Keratinocyte (primary cell): Measurements from ENCODE around the gene EGLN1. TPM values are rescaled to one million over a fixed set of nuclear protein-coding genes. Genes with fewer than 3 reads are reported as not detected.

ENCODE experiments used
- DNase-seq: peaks from one replicate; pipeline ENCODE4 v3.0.0-alpha.2; 2011; ENCODE audit warnings: low read depth, missing footprints, low spot score
- FAIRE-seq: peaks from 2 replicates; lab custom pipeline; 2011; peaks lifted over from hg19 to GRCh38; lab: Jason Lieb, UNC
- H2AFZ ChIP-seq: 2 replicates; pipeline ENCODE4 v1.6.0; 2012; ENCODE audit warnings: low read length, control low read depth, inconsistent platforms; ENCODE audit not compliant: control insufficient read depth
- H3K27ac ChIP-seq: 2 replicates; pipeline ENCODE4 v1.5.1; 2011; ENCODE audit warnings: low read length; ENCODE audit not compliant: control insufficient read depth, insufficient read depth
- H3K27me3 ChIP-seq: 3 replicates; pipeline ENCODE4 v1.6.0; 2011; ENCODE audit warnings: low read length; ENCODE audit not compliant: control insufficient read depth, insufficient read depth; ENCODE audit errors: extremely low read depth
- H3K36me3 ChIP-seq, 2 experiments: 2 replicates in 1 of 2; 3 replicates in 1 of 2; pipeline ENCODE4 v1.5.1; 2011; ENCODE audit warnings: low read length in 2 of 2, mild to moderate bottlenecking in 1 of 2; ENCODE audit not compliant: control insufficient read depth in 2 of 2, insufficient read depth in 2 of 2; ENCODE audit errors: extremely low read depth in 1 of 2
- H3K4me1 ChIP-seq: 3 replicates; pipeline ENCODE4 v1.5.1; 2011; ENCODE audit warnings: low read length; ENCODE audit not compliant: control insufficient read depth, insufficient read depth; ENCODE audit errors: extremely low read depth
- H3K4me2 ChIP-seq: 3 replicates; pipeline ENCODE4 v1.6.0; 2011; ENCODE audit warnings: low read depth, low read length; ENCODE audit not compliant: control insufficient read depth, insufficient read depth; ENCODE audit errors: extremely low read depth
- H3K4me3 ChIP-seq, 3 experiments: fragments of 200-600 bp in 1 of 3; sonication (generic) in 1 of 3; 2 replicates in 2 of 3; 3 replicates in 1 of 3; pipeline ENCODE4 v1.5.1; 2011 to 2016; ENCODE audit warnings: low read length in 3 of 3, mild to moderate bottlenecking in 3 of 3, control low read depth in 2 of 3, inconsistent platforms in 1 of 3, low read depth in 1 of 3, mixed read lengths in 1 of 3, mixed run types in 1 of 3, moderate library complexity in 1 of 3; ENCODE audit not compliant: control insufficient read depth in 2 of 3, insufficient read depth in 2 of 3; ENCODE audit errors: extremely low read depth in 1 of 3
- H3K79me2 ChIP-seq: 2 replicates; pipeline ENCODE4 v1.6.0; 2012; ENCODE audit warnings: low read length; ENCODE audit not compliant: control insufficient read depth, insufficient read depth
- H3K9ac ChIP-seq: 3 replicates; pipeline ENCODE4 v1.6.0; 2011; ENCODE audit warnings: low read length; ENCODE audit not compliant: control insufficient read depth, insufficient read depth; ENCODE audit errors: extremely low read depth
- H3K9me1 ChIP-seq: 3 replicates; pipeline ENCODE4 v1.6.0; 2011; ENCODE audit warnings: low read length; ENCODE audit not compliant: control insufficient read depth, insufficient read depth; ENCODE audit errors: extremely low read depth
- H3K9me3 ChIP-seq: 2 replicates; pipeline ENCODE4 v1.5.1; 2012; ENCODE audit warnings: low read depth, low read length; ENCODE audit not compliant: control insufficient read depth
- H4K20me1 ChIP-seq: 3 replicates; pipeline ENCODE4 v1.6.0; 2011; ENCODE audit warnings: low read length; ENCODE audit not compliant: control insufficient read depth, insufficient read depth; ENCODE audit errors: extremely low read depth
- CTCF ChIP-seq, 3 experiments: IDR thresholded peaks in 1 of 3; conservative IDR thresholded peaks in 1 of 3; optimal IDR thresholded peaks in 1 of 3; 2 replicates in 2 of 3; 3 replicates in 1 of 3; pipeline versions ENCODE3 to v1.5.1; 2011; ENCODE audit warnings: low read length in 3 of 3, mild to moderate bottlenecking in 3 of 3, moderate library complexity in 2 of 3, control low read depth in 1 of 3, inconsistent platforms in 1 of 3; ENCODE audit not compliant: insufficient read depth in 2 of 3; ENCODE audit errors: extremely low read depth in 1 of 3
- EZH2 ChIP-seq: IDR thresholded peaks from one replicate; pipeline ENCODE4 v1.6.1; 2012; ENCODE audit warnings: inconsistent platforms, mild to moderate bottlenecking, low read length, moderate library complexity
- dilution Hi-C: fragments of 300-500 bp; cut with MboI; formaldehyde crosslinking; loops from one replicate; pipeline ENCODE4 v1.7.0; 2020; ENCODE audit warnings: low sequenced_read_pairs; ENCODE audit not compliant: extremely low pct_ligation_motif_present
- polyA plus RNA-seq, 5 experiments: library from polyadenylated mRNA; depleted of rRNA in 3 of 5; stranded (reverse) in 3 of 5; stranded (forward) in 1 of 5; unstranded in 1 of 5; fragments of >200 nt; gene quantifications; 1 replicate in 1 of 5; 2 replicates in 3 of 5; 3 replicates in 1 of 5; pipeline versions ENCODE4 v1.2.1 to v1.2.3, GENCODE V29; 2011 to 2012; ENCODE audit warnings: missing spikeins in 2 of 5, low read depth in 1 of 5, low replicate concordance in 1 of 5

Gene EGLN1
- polyA plus RNA-seq, 1 donor (not counting 4 experiments of a cell fraction or from before 2014, with no cell fraction given), result 34.1 TPM

GRCh38 chr1:231443363-231443762 is 21.3 kb upstream of the EGLN1 start:
- Histone ChIP-seq H3K9me3 (no peaks in the 10 kb centered on the region), H3K27me3 (no peaks in the 10 kb centered on the region), H3K4me1 (no peaks in the 10 kb centered on the region), H3K9ac (no peak overlapping the region), H3K4me2 (no peak overlapping the region), H2AFZ (no peak overlapping the region), H4K20me1 (no peaks in the 10 kb centered on the region), H3K36me3 (no peaks in the 10 kb centered on the region), H3K79me2 (no peaks in the 10 kb centered on the region), H3K27ac (no peak overlapping the region), H3K4me3 (no peak overlapping the region), H3K9me1 (no peaks in the 10 kb centered on the region)
- FAIRE-seq (no peak), DNase-seq (no peak)
- dilution Hi-C loops, result no loop called here
- TF ChIP-seq EZH2 (no peak), CTCF (optimal IDR thresholded peaks at IDR 0.05 in 1 of 3, IDR thresholded peaks at IDR 0.05 in 1 of 3, conservative IDR thresholded peaks at IDR 0.05 in 1 of 3; ENCODE audit: extremely low read depth in 1 of 3, insufficient read depth in 2 of 3, low read length in 3 of 3) (no peak)

GRCh38 chr1:231442735-231443134 is 20.6 kb upstream of the EGLN1 start:
- Histone ChIP-seq H3K4me2 (no peak overlapping the region), H3K79me2 (no peaks in the 10 kb centered on the region), H3K9me3 (no peaks in the 10 kb centered on the region), H3K36me3 (no peaks in the 10 kb centered on the region), H3K9me1 (no peaks in the 10 kb centered on the region), H3K27me3 (no peaks in the 10 kb centered on the region), H2AFZ (no peak overlapping the region), H3K27ac (no peak overlapping the region), H4K20me1 (no peaks in the 10 kb centered on the region), H3K4me1 (no peaks in the 10 kb centered on the region), H3K4me3 (no peak overlapping the region), H3K9ac (no peak overlapping the region)
- TF ChIP-seq EZH2 (no peak), CTCF (optimal IDR thresholded peaks at IDR 0.05 in 1 of 3, IDR thresholded peaks at IDR 0.05 in 1 of 3, conservative IDR thresholded peaks at IDR 0.05 in 1 of 3; ENCODE audit: extremely low read depth in 1 of 3, insufficient read depth in 2 of 3, low read length in 3 of 3) (no peak)
- dilution Hi-C loops, result no loop called here
- DNase-seq (no peak), FAIRE-seq (no peak)
